HG02884 (cell line): ENCODE results near the gene RNF130.
"Not testable (repeated sequence)": the region's sequence is repeated elsewhere in the genome, so short reads cannot be mapped to it uniquely, and the experiment has no call there.

ENCODE experiments used
- ATAC-seq: cut with Tn5 transposase; IDR thresholded peaks from one replicate; pipeline ENCODE4 v1.9.1; 2021; ENCODE audit warnings: mild to moderate bottlenecking, moderate library complexity; ENCODE audit not compliant: unreplicated experiment

RNF130 gene

GRCh38 chr5:180103487-180104167 lies 32.1 kb upstream of the RNF130 start:
- ATAC-seq, result no peak

- no peak for ATAC-seq
Observed at GRCh38 chr5:180102636-180103035, 31.1 kb upstream of the RNF130 start.

GRCh38 chr5:180101451-180102105 lies 30.0 kb upstream of the RNF130 start:
- no peak for ATAC-seq

GRCh38 chr5:180100621-180101450 lies 29.3 kb upstream of the RNF130 start:
- no peak for ATAC-seq

GRCh38 chr5:180099733-180100611 lies 28.4 kb upstream of the RNF130 start:
- ATAC-seq, result no peak

DNA sequence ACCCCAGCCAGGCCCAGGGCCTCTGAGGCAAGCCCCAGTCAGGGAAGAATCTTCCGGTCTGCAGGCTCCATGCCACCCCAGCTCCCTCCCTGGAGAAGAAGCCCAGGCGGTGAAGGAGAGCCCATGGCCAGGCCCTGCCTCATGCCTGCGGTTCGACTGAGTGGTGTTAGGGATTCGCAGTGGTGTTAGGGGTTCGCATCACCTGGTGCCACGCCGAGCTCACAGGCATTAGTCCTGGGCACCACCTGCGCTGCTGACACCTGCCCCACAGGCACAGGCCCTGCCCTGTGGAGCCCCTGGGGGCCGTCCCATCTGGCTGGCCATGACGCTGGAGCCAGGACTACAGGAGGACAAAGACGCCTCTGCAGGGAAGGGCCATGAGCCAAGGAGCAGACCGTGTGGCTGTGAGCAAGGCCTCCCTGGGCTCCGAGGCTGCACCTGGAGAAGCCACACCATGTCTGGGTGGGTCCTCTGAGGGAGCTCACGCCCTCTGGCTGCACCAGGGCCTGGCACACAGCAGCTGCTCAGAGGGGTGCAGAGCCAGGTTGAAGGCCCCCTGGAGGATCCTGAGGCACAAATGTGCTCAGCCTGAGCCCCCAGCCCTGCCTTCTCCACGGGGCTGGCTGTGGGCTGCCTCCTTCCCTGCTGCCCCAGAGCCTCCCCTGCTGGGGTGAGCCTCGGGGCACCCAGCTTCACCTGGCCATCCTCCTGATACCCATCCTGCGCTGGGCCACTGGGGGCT lies 27.6 kb upstream of the RNF130 start:
- ATAC-seq, result no peak

DNA sequence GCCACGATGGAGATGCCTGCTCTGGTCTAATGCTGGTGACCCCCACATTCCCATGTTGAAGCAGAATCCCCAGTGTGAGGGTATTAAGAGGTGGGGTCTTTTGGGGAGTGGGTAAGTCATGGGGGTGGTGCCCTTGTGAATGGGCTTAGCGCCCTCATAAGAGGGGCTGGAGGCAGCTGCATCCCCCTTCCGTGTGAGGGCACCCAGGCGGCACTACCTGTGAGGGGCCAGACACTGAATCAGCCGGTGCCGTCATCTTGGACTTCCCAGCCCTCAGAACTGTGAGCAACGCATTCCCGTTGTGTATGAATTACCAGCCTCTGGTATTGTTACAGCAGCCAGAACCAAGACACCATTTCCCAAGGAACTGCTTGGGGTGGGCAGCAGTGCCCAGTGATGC lies 27.0 kb upstream of the RNF130 start:
- ATAC-seq, result no peak

GRCh38 chr5:180097926-180098325 lies 26.4 kb upstream of the RNF130 start:
- ATAC-seq, result no peak

DNA sequence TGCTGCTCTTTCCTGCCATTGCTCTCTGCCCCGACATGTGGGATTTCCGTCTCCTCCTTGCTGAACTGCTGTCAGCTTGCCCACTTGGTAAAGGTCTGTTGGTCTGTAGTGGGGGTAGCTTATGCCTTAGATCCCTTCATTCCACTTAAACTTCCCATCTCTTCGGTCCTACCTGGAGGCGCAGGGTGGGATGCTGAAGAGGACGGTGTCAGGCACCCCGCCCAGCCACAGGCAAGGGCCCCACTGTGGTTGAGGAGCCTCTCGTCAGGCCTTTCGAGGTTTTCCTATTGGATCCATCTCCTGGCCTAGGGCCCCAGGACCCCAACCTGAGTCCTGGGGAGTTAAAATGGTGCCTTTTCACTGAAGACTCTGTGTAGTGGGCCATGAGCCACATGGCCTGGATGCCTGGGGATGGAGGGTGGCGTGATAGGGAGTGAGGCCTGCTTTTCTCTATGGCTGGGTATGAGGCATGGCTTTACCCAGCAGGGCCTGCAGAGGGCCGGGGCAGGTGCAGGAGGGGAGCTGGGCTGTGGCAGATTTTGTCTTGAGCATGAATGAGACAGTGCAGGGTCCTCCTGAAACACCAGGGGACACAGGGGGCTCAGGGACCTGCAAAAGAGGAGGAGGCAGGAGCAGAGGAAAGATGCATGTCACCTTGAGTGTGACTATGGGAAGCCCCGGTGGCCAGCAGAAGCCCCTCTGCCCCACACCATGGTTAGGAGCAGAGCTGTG lies 25.8 kb upstream of the RNF130 start:
- no peak for ATAC-seq

DNA sequence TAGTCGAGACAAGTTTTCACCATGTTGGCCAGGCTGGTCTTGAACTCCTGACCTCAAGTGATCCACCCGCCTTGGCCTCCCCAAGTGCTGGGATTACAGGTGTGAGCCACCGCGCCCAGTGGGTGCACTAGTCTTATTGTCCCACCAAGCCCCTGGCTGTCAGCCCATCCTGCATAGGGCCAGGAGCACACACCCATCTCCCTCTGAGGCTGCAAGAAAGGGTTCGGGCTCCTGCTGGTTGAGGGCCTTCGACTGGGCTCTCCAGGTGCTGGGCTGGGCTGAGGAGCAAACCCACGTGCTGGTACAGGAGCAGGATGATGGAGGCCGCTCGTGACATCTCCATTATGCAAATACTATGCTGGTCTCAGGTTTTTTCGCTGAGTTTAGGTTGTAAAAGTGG lies 25.1 kb upstream of the RNF130 start:
- ATAC-seq, result no peak

DNA sequence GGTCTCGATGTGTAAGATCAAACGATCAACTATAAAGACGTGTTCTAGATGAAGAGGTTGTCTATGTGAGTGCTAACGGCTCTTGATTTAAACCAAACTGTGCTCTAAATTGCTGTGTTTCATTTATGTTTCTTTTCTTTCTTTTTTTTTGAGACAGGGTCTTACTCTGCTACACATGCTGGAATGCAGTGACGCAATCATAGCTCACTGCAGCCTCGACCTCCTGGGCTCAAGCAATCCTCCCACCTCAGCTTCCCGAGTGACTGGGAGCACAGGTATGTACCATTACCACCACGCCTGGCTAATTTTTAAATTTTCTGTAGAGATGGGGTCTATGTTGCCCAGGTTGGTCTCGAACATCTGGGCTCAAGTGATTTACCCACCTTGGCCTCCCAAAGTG lies 24.0 kb upstream of the RNF130 start:
- no peak for ATAC-seq

GRCh38 chr5:180093651-180094382 lies 22.3 kb upstream of the RNF130 start:
- ATAC-seq, result no peak

GRCh38 chr5:180093241-180093640 lies 21.7 kb upstream of the RNF130 start:
- no peak for ATAC-seq

- no peak for ATAC-seq
Observed at GRCh38 chr5:180090769-180091546, 19.4 kb upstream of the RNF130 start.

- no peak for ATAC-seq
Observed at GRCh38 chr5:180090098-180090768, 18.7 kb upstream of the RNF130 start.

DNA sequence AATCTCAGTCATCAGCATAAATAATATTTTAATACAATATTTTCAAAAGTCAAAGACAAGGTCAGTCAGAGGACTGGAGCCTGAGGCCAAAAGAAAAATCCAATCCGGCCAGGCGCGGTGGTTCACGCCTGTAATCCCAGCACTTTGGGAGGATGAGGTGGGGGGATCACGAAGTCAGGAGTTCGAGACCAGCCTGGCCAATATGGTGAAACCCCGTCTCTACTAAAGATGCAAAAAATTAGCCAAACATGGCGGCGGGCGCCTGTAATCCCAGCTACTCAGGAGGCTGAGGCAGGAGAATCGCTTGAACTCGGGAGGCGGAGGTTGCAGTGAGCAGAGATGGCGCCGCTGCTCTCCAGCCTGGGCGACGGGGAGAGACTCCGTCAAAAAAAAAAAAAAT lies 18.1 kb upstream of the RNF130 start:
- ATAC-seq, result not testable (repeated sequence)

GRCh38 chr5:180088561-180088960 lies 17.0 kb upstream of the RNF130 start:
- no peak for ATAC-seq
